ENCODE measurements around the gene PRR12. TPM values are rescaled to one million over a fixed set of nuclear protein-coding genes. Genes with fewer than 3 reads are reported as not detected.

Gene PRR12
- total RNA-seq, 2 experiments from 2014 or later, result 41.7 to 42.2 TPM

GRCh38 chr19:49573425-49573824 is 17.6 kb upstream of the PRR12 start:
- H3K27me3 Mint-ChIP-seq, result no peaks in the 10 kb centered on the region
- no peak overlapping the region for H3K4me3 ChIP-seq (ENCODE audit: low read length)
- no peak overlapping the region for H3K27ac Mint-ChIP-seq
- no peak for ATAC-seq (ENCODE audit: poor library complexity)
- TF ChIP-seq CTCF (IDR thresholded peaks at IDR 0.05), result no peak
- ChIA-PET CTCF (interaction anchor here (5.3 kb wide), 1 partner anchor 24 kb away, joined by 134 read pairs; no protein-coding TSS in a partner anchor), POLR2A (no interaction called here)
- H3K27me3 ChIP-seq (ENCODE audit: control insufficient read depth in 1 of 2, insufficient read depth in 2 of 2, low read length in 2 of 2), result no peaks in the 10 kb centered on the region
- peaks cover 44% of the 10 kb centered on the region for H3K4me1 Mint-ChIP-seq (ENCODE audit: low read depth)
- no peaks in the 10 kb centered on the region for H3K9me3 Mint-ChIP-seq
- H3K27ac ChIP-seq (ENCODE audit: low read depth in 1 of 2, low read length in 2 of 2), result no peak overlapping the region
- peaks cover 38% of the 10 kb centered on the region for H3K4me1 ChIP-seq (ENCODE audit: insufficient read depth, low read length)
- no peaks in the 10 kb centered on the region for H3K9me3 ChIP-seq (ENCODE audit: control insufficient read depth in 1 of 2, insufficient read depth in 1 of 2, low read length in 2 of 2)
- DNase-seq, result no peak
- no peak overlapping the region for H3K4me3 Mint-ChIP-seq
- peaks cover 25% of the 10 kb centered on the region for H3K36me3 ChIP-seq (ENCODE audit: insufficient read depth, low read length)
- peaks cover 40% of the 10 kb centered on the region for H3K36me3 Mint-ChIP-seq (ENCODE audit: low read depth)
- intact Hi-C loops (cut with DNase I, micrococcal nuclease), result loop anchor here in 1 of 2 experiments (5.0 kb wide), 1 partner anchor 36 kb away; no protein-coding TSS in a partner anchor

GRCh38 chr19:49574206-49574755 is 16.7 kb upstream of the PRR12 start:
- Histone ChIP-seq H3K36me3 (ENCODE audit: insufficient read depth, low read length) (peaks cover 25% of the 10 kb centered on the region), H3K9me3 (ENCODE audit: control insufficient read depth in 1 of 2, insufficient read depth in 1 of 2, low read length in 2 of 2) (no peaks in the 10 kb centered on the region), H3K27ac (ENCODE audit: low read depth in 1 of 2, low read length in 2 of 2) (no peak overlapping the region), H3K4me3 (ENCODE audit: low read length) (no peak overlapping the region), H3K27me3 (ENCODE audit: control insufficient read depth in 1 of 2, insufficient read depth in 2 of 2, low read length in 2 of 2) (no peaks in the 10 kb centered on the region), H3K4me1 (ENCODE audit: insufficient read depth, low read length) (peaks cover 30% of the 10 kb centered on the region)
- intact Hi-C loops (cut with DNase I, micrococcal nuclease), result loop anchor here in 1 of 2 experiments (5.0 kb wide), 1 partner anchor 37 kb away; no protein-coding TSS in a partner anchor
- ATAC-seq (ENCODE audit: poor library complexity) (no peak), DNase-seq (no peak)
- Mint-ChIP-seq H3K4me3 (no peak overlapping the region), H3K27ac (no peak overlapping the region), H3K9me3 (no peaks in the 10 kb centered on the region), H3K4me1 (ENCODE audit: low read depth) (peaks cover 44% of the 10 kb centered on the region), H3K27me3 (no peaks in the 10 kb centered on the region), H3K36me3 (ENCODE audit: low read depth) (peaks cover 40% of the 10 kb centered on the region)
- ChIA-PET CTCF (no interaction called here), POLR2A (interaction anchor here (0.5 to 0.9 kb wide), 2 partner anchors 16 to 99 kb away, joined by 3 to 4 read pairs; no protein-coding TSS in a partner anchor)
- TF ChIP-seq CTCF (IDR thresholded peaks at IDR 0.05), result no peak

GRCh38 chr19:49579193-49579592 is 11.8 kb upstream of the PRR12 start:
- Histone ChIP-seq H3K27ac (ENCODE audit: low read depth in 1 of 2, low read length in 2 of 2) (no peak overlapping the region), H3K4me1 (ENCODE audit: insufficient read depth, low read length) (peaks cover 18% of the 10 kb centered on the region), H3K4me3 (ENCODE audit: low read length) (peak overlapping the region; percentile 75), H3K36me3 (ENCODE audit: insufficient read depth, low read length) (peaks cover 16% of the 10 kb centered on the region), H3K27me3 (ENCODE audit: control insufficient read depth in 1 of 2, insufficient read depth in 2 of 2, low read length in 2 of 2) (no peaks in the 10 kb centered on the region), H3K9me3 (ENCODE audit: control insufficient read depth in 1 of 2, insufficient read depth in 1 of 2, low read length in 2 of 2) (no peaks in the 10 kb centered on the region)
- peak overlapping the region; percentile 67 for H3K27ac Mint-ChIP-seq
- H3K4me3 Mint-ChIP-seq, result peak overlapping the region; percentile 90
- TF ChIP-seq CTCF (IDR thresholded peaks at IDR 0.05), result no peak
- intact Hi-C loops (cut with DNase I, micrococcal nuclease), result no loop called here
- peaks cover 22% of the 10 kb centered on the region for H3K36me3 Mint-ChIP-seq (ENCODE audit: low read depth)
- CTCF ChIA-PET, result interaction anchor here (0.9 to 3.2 kb wide), 7 partner anchors 8 to 102 kb away, joined by 3 to 17 read pairs (median 5); partner anchors contain the start of gene PRR12
- peaks cover 33% of the 10 kb centered on the region for H3K4me1 Mint-ChIP-seq (ENCODE audit: low read depth)
- ATAC-seq (ENCODE audit: poor library complexity) (no peak), DNase-seq (no peak)
- no peaks in the 10 kb centered on the region for H3K27me3 Mint-ChIP-seq
- POLR2A ChIA-PET, result interaction anchor here (0.8 to 3.2 kb wide), 12 partner anchors 9 to 97 kb away, joined by 3 to 86 read pairs (median 7); partner anchors contain the start of genes FCGRT, IRF3, PRMT1 and PRR12
- no peaks in the 10 kb centered on the region for H3K9me3 Mint-ChIP-seq
